GM19023 (cell line): ENCODE results near the gene SLX4IP.
"Not testable (repeated sequence)": the region's sequence is repeated elsewhere in the genome, so short reads cannot be mapped to it uniquely, and the experiment has no call there.

Experiments used
- ATAC-seq: cut with Tn5 transposase; IDR thresholded peaks from one replicate; pipeline ENCODE4 v1.9.1; 2021; ENCODE audit warnings: mild to moderate bottlenecking, moderate library complexity; ENCODE audit not compliant: unreplicated experiment

The SLX4IP gene

GRCh38 chr20:10591946-10592521 lies 156.9 kb downstream of the SLX4IP start:
- no peak for ATAC-seq

- ATAC-seq, result no peak
Observed at GRCh38 chr20:10594296-10594868, 159.3 kb downstream of the SLX4IP start.

- no peak for ATAC-seq
Observed at GRCh38 chr20:10595266-10595665, 160.2 kb downstream of the SLX4IP start.

GRCh38 chr20:10595985-10596384 lies 160.9 kb downstream of the SLX4IP start:
- ATAC-seq, result no peak

GRCh38 chr20:10596710-10597121 lies 161.6 kb downstream of the SLX4IP start:
- no peak for ATAC-seq

- no peak for ATAC-seq
Observed at GRCh38 chr20:10597637-10598036, 162.5 kb downstream of the SLX4IP start.

- ATAC-seq, result no peak
Observed at GRCh38 chr20:10602221-10602871, 167.2 kb downstream of the SLX4IP start.

GRCh38 chr20:10603378-10603777 lies 168.3 kb downstream of the SLX4IP start:
- no peak for ATAC-seq

- ATAC-seq, result no peak
Observed at GRCh38 chr20:10603971-10604864, 169.1 kb downstream of the SLX4IP start.

- ATAC-seq, result no peak
Observed at GRCh38 chr20:10604865-10605440, 169.8 kb downstream of the SLX4IP start.

GRCh38 chr20:10605547-10606195 lies 170.6 kb downstream of the SLX4IP start:
- no peak for ATAC-seq

GRCh38 chr20:10609276-10609675 lies 174.2 kb downstream of the SLX4IP start:
- ATAC-seq, result no peak

GRCh38 chr20:10609770-10610169 lies 174.7 kb downstream of the SLX4IP start:
- ATAC-seq, result no peak

GRCh38 chr20:10610251-10610650 lies 175.1 kb downstream of the SLX4IP start:
- ATAC-seq, result no peak

- ATAC-seq, result peak; percentile 84
Observed at GRCh38 chr20:10611357-10611756, 176.3 kb downstream of the SLX4IP start.

- ATAC-seq, result not testable (repeated sequence)
Observed at GRCh38 chr20:10613426-10613825, 178.3 kb downstream of the SLX4IP start.

- ATAC-seq, result no peak
Observed at GRCh38 chr20:10613911-10614310, 178.8 kb downstream of the SLX4IP start.

GRCh38 chr20:10616212-10616611 lies 181.1 kb downstream of the SLX4IP start:
- no peak for ATAC-seq

GRCh38 chr20:10617549-10618133 lies 182.5 kb downstream of the SLX4IP start:
- not testable (repeated sequence) for ATAC-seq

- no peak for ATAC-seq
Observed at GRCh38 chr20:10618611-10619245, 183.6 kb downstream of the SLX4IP start.
